ENCODE data around the gene PKD1L1.
"Not testable (repeated sequence)": the region's sequence is repeated elsewhere in the genome, so short reads cannot be mapped to it uniquely, and the experiment has no call there.

The PKD1L1 gene

GRCh38 chr7:47982610-47983009, 34.3 kb upstream of the PKD1L1 start:
- no peak for TF ChIP-seq CTCF (conservative IDR thresholded peaks at IDR 0.05)
- H3K27ac ChIP-seq, result no peak overlapping the region

DNA sequence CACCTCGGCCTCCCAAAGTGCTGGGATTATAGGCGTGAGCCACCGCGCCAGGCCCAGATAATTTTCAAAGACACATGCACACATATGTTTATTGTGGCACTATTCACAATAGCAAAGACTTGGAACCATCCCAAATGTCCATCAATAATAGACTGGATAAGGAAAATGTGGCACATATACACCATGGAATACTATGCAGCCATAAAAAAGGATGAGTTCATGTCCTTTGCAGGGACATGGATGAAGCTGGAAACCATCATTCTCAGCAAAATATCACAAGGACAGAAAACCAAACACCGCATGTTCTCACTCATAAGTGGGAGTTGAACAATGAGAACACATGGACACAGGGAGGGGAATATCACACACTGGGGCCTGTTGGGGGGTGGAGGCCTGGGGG, 32.4 kb upstream of the PKD1L1 start:
- H3K27ac ChIP-seq, result not testable (repeated sequence)

GRCh38 chr7:47979832-47980181, 31.5 kb upstream of the PKD1L1 start:
- no peak for TF ChIP-seq CTCF (conservative IDR thresholded peaks at IDR 0.05)
- H3K27ac ChIP-seq, result peak overlapping the region; percentile 78

DNA sequence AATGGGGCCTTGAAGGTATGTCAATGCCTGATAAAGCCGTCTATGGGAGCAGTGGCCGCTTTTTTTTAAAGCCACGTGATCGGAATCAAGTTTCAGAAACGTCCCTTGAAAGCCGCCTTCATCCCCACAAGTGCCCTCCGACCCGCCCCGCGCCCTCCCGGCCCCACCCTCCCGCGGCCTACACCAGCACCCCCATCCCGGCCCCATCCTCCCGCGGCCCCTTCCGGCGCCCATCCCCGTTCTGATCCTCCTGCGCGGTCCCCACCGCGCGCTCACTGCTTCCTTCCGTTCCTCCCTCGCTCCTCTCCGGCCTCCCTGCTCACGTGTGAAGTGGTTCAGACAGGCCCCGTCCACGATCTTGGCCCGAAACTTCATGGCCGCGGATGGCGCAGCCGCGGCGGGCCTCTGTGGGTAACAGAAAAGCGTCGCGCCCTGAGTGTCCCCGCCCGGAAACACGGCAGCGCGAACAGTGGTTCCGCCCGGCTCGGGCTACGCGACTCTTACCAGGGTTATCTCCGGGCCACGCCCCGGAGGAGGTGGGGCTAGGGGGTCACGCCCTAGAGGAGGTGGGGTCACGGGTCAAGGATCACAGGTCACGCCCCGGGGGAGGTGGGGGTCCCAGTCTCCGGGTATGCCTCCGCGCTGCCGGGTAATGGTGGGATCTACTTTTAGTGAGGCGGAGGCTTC, 31.0 kb upstream of the PKD1L1 start, which contains the start of gene HUS1:
TSS of gene HUS1 (minus strand) at position 471 of the 687 bp plus-strand sequence. CDS start at position 375, 96 bp downstream.
- peak within 1 kb of the TSS; percentile 78 for H3K27ac ChIP-seq
- TF ChIP-seq CTCF (conservative IDR thresholded peaks at IDR 0.05), result no peak

DNA sequence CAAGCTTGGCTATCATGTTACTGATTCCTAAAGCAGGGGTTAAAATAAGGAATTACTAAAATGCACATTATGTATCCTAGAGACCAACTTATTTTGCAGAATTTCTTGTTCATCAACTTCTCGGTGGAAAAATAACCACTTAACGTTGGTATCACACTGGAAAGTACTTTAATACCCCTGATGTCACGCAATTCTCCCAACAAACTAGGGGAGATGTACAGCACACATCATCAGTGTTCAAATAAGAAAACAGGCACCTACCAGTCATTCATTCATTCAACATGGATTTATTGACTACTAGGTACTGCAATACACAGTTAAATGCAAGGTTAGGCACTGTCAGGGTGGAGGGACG, 30.5 kb upstream of the PKD1L1 start:
- no peak for TF ChIP-seq CTCF (conservative IDR thresholded peaks at IDR 0.05)
- H3K27ac ChIP-seq, result peak overlapping the region; percentile 78

GRCh38 chr7:47973739-47974138, 25.5 kb upstream of the PKD1L1 start:
- H3K27ac ChIP-seq, result no peak overlapping the region
- TF ChIP-seq CTCF (conservative IDR thresholded peaks at IDR 0.05), result no peak

DNA sequence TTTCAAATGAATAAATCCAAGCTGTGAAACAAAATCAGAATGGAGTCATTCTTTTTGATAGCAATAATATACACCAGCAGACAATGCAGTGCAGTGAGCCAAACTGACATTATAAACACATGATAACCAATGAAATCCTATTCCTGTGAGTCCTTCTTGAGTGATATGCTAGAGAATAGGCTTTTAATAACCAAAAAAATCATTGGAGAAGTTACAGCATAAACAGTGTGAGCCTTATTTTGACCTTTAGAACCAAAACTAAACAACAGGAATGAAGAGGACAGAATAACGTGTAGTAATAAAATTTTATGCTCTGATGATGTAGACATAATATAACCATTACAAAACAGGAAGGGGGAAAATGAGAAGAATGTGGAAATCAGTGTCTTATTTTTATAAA, 22.5 kb upstream of the PKD1L1 start:
- H3K27ac ChIP-seq, result 0 out of 2 replicates have a peak overlapping the region, but pooled peaks have one; percentile 12
- TF ChIP-seq CTCF (conservative IDR thresholded peaks at IDR 0.05), result no peak

Data from VCaP (cell line).